IPS-20b (cell line): ENCODE data around the gene ZEB1.
"Not testable (repeated sequence)": the region's sequence is repeated elsewhere in the genome, so short reads cannot be mapped to it uniquely, and the experiment has no call there.

ENCODE experiments used
- H3K27ac ChIP-seq: one replicate; pipeline ENCODE4 v1.5.1; 2013; ENCODE audit warnings: low read length
- H3K27me3 ChIP-seq: 2 replicates; pipeline ENCODE4 v1.6.1; 2013; ENCODE audit warnings: mild to moderate bottlenecking, low read length, inconsistent platforms; ENCODE audit not compliant: insufficient read depth
- H3K36me3 ChIP-seq: 2 replicates; pipeline ENCODE4 v1.6.1; 2013; ENCODE audit warnings: low read depth, mild to moderate bottlenecking, inconsistent platforms, low read length, moderate library complexity; ENCODE audit not compliant: insufficient read depth
- H3K4me1 ChIP-seq: 2 replicates; pipeline ENCODE4 v1.6.1; 2013; ENCODE audit warnings: mild to moderate bottlenecking, control low read depth, inconsistent platforms, low read length, moderate library complexity; ENCODE audit not compliant: insufficient read depth
- H3K4me3 ChIP-seq: 2 replicates; pipeline ENCODE4 v1.5.1; 2013; ENCODE audit warnings: mild to moderate bottlenecking, low read length, inconsistent platforms
- H3K9ac ChIP-seq: 2 replicates; pipeline ENCODE4 v1.6.1; 2013; ENCODE audit warnings: low read depth, mild to moderate bottlenecking, inconsistent platforms, low read length, moderate library complexity
- H3K9me3 ChIP-seq: 2 replicates; pipeline ENCODE4 v1.6.1; 2013; ENCODE audit warnings: mild to moderate bottlenecking, low read depth, low read length, inconsistent platforms; ENCODE audit not compliant: insufficient read depth

ZEB1 gene

DNA sequence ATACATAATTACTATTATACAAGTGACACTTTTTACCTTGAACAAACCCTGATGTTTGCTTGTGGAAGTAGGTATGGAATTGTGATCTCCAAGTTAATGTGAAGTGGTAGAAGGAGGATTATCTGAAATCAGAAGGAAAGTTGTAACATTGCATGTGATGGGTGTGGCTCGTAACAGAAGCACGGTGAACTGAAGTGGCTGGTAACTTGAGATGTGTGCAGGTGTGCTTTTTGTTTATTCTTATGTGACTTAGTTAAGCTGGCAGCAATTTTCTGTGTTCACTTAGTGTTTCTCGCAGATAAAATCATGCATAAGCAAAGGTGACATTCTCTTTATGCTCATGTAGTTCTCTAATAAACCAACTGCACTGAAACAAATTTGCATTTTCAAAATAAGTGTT lies 82.3 kb downstream of the ZEB1 start:
- no peaks in the 10 kb centered on the region for H3K9me3 ChIP-seq
- no peak overlapping the region for H3K9ac ChIP-seq
- H3K36me3 ChIP-seq, result no peaks in the 10 kb centered on the region
- H3K4me3 ChIP-seq, result no peak overlapping the region
- no peak overlapping the region for H3K27ac ChIP-seq
- H3K4me1 ChIP-seq, result no peaks in the 10 kb centered on the region
- no peaks in the 10 kb centered on the region for H3K27me3 ChIP-seq

DNA sequence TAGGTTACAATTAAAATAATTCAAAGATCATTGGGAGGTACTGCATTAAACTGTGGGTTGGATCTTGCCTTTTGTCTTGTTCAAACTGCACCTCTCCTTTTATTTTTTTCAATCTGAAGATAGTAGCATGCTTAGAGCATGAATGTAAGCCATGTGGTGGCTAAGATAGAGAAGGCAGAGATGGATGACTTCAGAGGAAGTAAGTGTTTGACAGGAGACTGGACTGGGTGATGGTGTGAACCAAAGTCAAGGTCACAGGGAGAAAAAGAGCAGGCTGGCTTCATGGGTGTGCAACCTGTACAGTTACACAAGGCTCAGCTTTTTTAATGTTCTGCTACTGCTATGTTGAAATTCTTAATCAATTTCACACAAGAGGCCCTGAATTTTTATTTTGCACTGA lies 85.6 kb downstream of the ZEB1 start:
- no peak overlapping the region for H3K9ac ChIP-seq
- no peaks in the 10 kb centered on the region for H3K27me3 ChIP-seq
- H3K27ac ChIP-seq, result no peak overlapping the region
- no peaks in the 10 kb centered on the region for H3K4me1 ChIP-seq
- no peaks in the 10 kb centered on the region for H3K9me3 ChIP-seq
- H3K36me3 ChIP-seq, result no peaks in the 10 kb centered on the region
- H3K4me3 ChIP-seq, result no peak overlapping the region

DNA sequence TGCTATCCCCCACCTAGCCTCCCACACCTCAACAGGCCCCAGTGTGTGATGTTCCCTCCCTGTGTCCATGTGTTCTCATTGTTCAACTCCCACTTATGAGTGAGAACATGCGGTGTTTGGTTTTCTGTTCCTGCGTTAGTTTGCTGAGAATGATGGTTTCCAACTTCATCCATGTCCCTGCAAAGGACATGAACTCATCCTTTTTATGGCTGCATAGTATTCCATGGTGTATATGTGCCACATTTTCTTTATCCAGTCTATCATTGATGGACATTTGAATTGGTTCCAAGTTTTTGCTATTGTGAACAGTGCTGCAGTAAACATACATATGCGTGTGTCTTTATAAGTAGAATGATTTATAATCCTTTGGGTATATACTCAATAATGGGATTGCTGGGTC lies 86.8 kb downstream of the ZEB1 start:
- not testable (repeated sequence) for H3K36me3 ChIP-seq, H3K4me3 ChIP-seq, H3K27me3 ChIP-seq, H3K4me1 ChIP-seq, H3K9ac ChIP-seq, H3K27ac ChIP-seq, H3K9me3 ChIP-seq

DNA sequence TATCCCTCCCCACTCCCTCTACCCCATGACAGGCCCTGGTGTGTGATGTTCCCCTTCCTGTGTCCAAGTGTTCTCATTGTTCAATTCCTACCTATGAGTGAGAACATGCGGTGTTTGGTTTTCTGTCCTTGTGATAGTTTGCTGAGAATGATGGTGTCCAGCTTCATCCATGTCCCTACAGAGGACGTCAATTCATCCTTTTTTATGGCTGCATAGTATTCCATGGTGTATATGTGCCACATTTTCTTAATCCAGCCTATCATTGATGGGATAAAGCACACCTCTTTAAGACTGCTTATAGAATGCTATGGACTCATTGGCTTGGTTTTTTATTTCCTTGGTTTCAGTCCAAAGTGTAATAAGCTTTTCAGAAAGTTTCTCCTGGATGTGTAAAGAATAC lies 93.4 kb downstream of the ZEB1 start:
- H3K4me1 ChIP-seq, H3K9me3 ChIP-seq, H3K4me3 ChIP-seq, H3K9ac ChIP-seq, H3K36me3 ChIP-seq, H3K27ac ChIP-seq, H3K27me3 ChIP-seq: not testable (repeated sequence)

DNA sequence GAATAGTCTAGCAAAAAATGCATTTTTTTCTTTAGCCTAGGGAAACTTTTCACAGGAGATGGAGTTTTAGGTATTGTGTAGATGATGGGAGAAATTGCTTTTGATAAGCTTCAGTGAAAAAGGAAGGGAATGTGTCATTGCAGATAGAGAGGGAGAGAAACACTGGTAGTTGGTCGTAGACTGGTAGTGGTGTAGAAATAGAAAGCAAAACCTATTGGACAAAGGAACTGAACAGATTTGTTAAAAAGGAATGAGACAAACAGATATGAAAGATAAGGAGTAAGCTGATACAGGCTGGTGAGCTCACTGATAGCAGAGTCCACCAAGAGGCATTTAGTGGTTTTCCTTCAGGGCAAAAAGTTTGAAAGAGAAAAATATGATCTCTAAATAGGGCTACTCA lies 94.3 kb downstream of the ZEB1 start:
- H3K36me3 ChIP-seq, result no peaks in the 10 kb centered on the region
- H3K9ac ChIP-seq, result no peak overlapping the region
- H3K4me1 ChIP-seq, result no peaks in the 10 kb centered on the region
- H3K9me3 ChIP-seq, result no peaks in the 10 kb centered on the region; the same call in 1 of the 2 replicates
- no peaks in the 10 kb centered on the region for H3K27me3 ChIP-seq
- H3K4me3 ChIP-seq, result no peak overlapping the region
- no peak overlapping the region for H3K27ac ChIP-seq

DNA sequence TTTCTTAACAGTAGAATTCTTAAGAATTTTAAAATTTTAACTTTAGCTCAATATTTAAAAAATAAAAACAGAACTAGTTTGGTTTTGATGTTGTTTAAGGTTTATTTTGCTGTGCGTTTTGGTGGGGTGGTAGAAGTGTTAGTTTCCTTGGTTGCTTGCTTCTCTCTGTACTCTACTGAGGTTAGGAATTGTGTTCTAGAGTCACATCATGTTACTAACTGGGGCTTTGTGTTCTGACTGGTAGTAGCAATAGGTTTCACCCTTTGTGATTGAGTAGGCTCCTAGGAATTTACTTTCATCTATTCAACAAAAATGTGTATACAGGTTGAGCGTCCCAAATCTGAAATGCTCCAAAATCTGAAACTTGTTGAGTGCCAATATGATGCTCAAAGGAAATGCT lies 99.5 kb downstream of the ZEB1 start:
- Histone ChIP-seq H3K36me3 (no peaks in the 10 kb centered on the region), H3K27ac (no peak overlapping the region), H3K9ac (no peak overlapping the region), H3K27me3 (no peaks in the 10 kb centered on the region), H3K9me3 (no peaks in the 10 kb centered on the region), H3K4me1 (no peaks in the 10 kb centered on the region), H3K4me3 (no peak overlapping the region)

DNA sequence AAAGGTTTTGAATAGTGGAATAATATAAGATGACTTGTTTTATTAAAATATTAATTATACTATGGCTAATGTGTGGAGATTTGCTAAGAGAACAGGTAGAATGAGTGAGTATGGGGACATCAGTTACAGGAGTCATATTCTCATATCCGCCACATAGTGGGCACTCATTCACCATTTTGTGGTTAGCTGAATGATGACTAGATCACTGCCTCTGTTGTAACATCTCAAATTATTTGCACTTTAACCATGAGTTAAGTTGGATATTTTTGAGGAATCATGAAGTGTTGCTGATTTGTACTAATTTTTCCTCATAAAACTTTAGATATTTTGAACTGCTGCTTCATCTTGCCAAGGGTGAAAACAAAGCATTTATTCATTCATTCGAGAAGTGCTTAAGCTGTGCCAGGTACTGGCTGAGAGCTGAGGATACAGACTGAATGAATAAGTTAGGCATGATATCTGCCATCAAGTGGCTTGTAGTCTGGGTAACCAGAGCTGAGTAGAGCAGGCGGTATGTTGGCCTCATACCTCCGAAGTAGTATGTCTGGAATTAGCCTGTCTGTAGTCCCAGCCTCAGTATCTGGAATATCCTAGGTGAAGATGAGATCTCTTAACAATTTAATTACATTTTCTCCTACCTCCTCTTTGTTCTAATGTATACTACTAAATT lies 100.5 kb downstream of the ZEB1 start:
- no peak overlapping the region for H3K9ac ChIP-seq
- no peaks in the 10 kb centered on the region for H3K36me3 ChIP-seq

DNA sequence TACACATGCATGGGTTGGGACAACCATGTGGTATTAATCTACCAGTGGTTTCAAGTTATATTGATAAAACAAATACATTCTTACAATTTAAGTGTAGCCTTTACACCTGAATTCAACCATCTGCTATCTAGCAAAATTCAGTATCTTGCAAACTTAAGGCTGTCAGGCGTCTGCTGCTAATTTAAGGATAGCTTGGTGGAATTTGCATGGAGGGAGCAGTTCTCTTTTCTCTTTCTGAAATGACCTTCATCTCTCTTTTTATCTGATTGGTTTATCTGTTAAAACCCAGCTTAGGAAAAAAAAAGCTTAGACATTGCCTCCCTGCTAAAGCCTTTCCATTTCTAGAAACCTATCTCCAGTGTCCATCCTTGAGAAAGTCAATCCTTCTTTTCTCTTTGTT lies 102.3 kb downstream of the ZEB1 start:
- Histone ChIP-seq H3K4me3 (no peak overlapping the region), H3K27ac (no peak overlapping the region), H3K9ac (no peak overlapping the region), H3K27me3 (no peaks in the 10 kb centered on the region), H3K9me3 (no peaks in the 10 kb centered on the region), H3K36me3 (no peaks in the 10 kb centered on the region), H3K4me1 (no peaks in the 10 kb centered on the region)

More for the DNA sequence above, 100.5 kb downstream of the ZEB1 start:
- no peaks in the 10 kb centered on the region for H3K9me3 ChIP-seq
- no peaks in the 10 kb centered on the region for H3K4me1 ChIP-seq
- no peaks in the 10 kb centered on the region for H3K27me3 ChIP-seq
- H3K4me3 ChIP-seq, result no peak overlapping the region
- no peak overlapping the region for H3K27ac ChIP-seq

DNA sequence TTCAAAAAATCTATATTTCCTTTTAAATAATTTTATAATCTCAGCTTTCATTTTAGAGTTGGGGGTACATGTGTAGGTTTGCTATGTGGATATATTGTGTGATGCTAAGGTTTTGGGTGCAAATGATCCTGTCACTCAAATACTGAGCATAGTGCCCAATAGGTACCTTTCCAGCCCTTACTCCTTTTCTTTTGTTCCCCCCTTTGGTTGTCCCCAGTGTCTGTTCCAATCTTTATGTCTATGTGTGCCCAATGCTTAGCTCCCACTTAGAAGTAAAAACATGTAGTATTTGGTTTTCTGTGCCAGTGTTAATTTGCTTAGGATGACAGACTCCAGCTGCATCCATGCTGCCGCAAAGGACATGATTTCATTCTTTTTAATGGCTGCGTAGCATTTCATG lies 103.6 kb downstream of the ZEB1 start:
- Histone ChIP-seq H3K27ac (no peak overlapping the region), H3K27me3 (no peaks in the 10 kb centered on the region), H3K9ac (no peak overlapping the region), H3K36me3 (no peaks in the 10 kb centered on the region), H3K4me1 (no peaks in the 10 kb centered on the region), H3K9me3 (no peaks in the 10 kb centered on the region), H3K4me3 (no peak overlapping the region)

DNA sequence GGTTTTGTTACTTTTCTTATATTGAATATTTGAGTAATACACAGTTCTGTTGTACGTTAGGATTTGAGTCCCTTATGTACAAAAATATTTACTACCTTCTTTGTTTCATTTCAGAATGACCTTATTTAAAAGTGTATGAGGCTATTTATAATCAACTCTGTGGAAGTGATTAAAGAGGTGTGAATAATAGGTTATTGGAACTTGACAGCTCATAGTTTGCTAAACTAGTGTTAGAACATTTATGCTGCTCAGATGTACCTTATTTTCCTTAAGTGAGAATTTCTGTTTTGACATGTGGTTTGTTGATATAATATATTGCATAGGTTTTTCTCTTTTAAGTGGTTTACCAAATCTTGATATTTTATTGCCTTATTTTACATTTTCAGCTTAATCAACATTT lies 105.5 kb downstream of the ZEB1 start:
- Histone ChIP-seq H3K27me3 (no peaks in the 10 kb centered on the region), H3K4me1 (no peaks in the 10 kb centered on the region), H3K36me3 (no peaks in the 10 kb centered on the region), H3K27ac (no peak overlapping the region), H3K4me3 (no peak overlapping the region), H3K9me3 (no peaks in the 10 kb centered on the region), H3K9ac (no peak overlapping the region)

DNA sequence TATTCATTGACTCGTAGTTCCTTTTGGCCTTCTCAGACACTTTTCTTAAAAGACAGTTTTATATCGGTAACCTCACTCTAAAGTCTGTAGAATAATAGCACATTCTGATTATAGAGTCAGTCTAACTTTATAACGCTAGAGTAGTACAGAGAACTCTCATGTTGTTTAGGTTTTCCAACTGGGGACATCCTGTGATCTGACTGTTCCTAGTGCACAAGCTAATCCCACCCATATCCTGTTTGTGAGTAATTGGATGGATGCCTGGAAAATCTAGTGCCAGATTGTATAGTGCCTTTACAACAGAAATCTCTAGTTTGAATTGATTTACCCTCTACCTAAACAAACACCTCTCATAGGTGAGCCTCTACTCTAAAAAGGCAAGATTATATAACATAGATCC lies 107.4 kb downstream of the ZEB1 start:
- Histone ChIP-seq H3K4me3 (no peak overlapping the region), H3K36me3 (no peaks in the 10 kb centered on the region), H3K27me3 (no peaks in the 10 kb centered on the region), H3K27ac (no peak overlapping the region), H3K9me3 (no peaks in the 10 kb centered on the region), H3K4me1 (no peaks in the 10 kb centered on the region), H3K9ac (no peak overlapping the region)

DNA sequence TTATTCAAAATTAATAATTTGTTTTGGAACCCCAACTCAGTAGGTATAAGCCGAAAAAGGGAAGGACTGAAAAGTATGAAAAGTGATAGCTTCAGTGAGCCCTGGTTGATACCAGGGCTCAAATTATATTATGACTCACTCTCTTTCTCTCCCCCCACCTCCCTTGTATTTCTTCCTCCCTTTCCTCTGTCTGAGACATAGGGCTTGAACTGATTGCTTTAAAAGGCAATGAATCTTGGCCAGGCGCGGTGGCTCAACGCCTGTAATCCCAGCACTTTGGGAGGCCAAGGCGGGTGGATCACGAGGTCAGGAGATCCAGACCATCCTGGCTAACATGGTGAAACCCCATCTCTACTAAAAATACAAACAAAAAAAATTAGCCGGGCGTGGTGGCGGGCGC lies 108.3 kb downstream of the ZEB1 start:
- H3K4me1 ChIP-seq, H3K27ac ChIP-seq, H3K27me3 ChIP-seq, H3K36me3 ChIP-seq, H3K4me3 ChIP-seq, H3K9ac ChIP-seq, H3K9me3 ChIP-seq: not testable (repeated sequence)

DNA sequence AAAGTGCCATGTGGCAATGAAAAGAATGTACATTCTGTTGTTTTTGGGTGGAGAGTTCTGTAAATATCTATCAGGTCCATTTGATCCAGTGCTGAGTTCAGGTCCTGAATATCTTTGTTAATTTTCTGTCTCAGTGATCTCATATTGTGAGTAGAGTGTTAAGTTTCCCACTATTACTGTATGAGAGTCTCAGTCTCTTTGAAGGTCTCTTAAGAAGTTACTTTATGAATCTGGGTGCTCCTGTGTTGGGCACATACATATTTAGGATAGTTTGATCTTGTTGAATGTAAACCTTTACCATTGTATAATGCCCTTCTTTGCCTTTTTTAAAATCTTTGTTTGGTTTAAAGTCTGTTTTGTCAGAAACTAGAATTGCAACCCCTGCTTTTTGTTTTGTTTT lies 109.5 kb downstream of the ZEB1 start:
- not testable (repeated sequence) for H3K4me3 ChIP-seq, H3K4me1 ChIP-seq, H3K27ac ChIP-seq, H3K27me3 ChIP-seq, H3K9me3 ChIP-seq, H3K36me3 ChIP-seq, H3K9ac ChIP-seq
